Measurements from ENCODE around the gene CTNNA3.
"Not testable (repeated sequence)": the region's sequence is repeated elsewhere in the genome, so short reads cannot be mapped to it uniquely, and the experiment has no call there.

The CTNNA3 gene

DNA sequence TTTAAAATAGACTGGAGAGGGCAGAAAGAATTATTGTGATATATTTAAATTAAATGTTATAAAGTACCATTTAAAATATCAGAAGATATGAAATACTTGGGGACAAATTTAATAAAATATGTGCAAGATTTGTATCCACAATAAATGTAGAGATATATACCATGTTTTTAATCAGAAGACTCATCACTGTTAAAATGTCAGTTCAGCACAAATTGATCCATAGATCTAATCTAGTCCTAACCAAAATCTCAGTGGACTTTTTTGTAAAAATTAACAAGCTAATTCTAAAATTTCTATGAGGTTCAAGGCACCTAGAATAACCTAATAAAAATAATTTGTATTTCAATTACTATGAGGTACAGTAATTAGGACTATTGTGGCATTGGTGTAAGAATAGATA, 96.4 kb downstream of the CTNNA3 start:
- no peak for FAIRE-seq

DNA sequence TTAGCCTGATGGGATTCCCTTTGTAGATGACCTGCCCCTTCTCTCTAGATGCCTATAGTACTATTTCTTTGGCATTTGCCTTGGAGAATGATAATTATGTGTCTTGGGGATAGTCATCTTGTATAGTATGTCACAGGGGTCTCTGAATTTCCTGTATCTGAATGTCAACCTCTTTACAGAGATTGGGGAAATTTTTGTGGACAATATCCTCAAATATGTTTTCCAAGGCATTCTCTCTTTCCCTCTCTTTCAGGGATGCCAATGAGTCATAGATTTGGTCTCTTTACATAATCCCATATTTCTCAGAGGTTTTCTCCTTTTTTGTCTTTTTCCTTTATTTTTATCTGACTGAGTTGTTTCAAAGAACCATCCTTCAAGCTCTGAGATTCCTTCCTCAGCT, 99.4 kb downstream of the CTNNA3 start:
- FAIRE-seq: no peak

DNA sequence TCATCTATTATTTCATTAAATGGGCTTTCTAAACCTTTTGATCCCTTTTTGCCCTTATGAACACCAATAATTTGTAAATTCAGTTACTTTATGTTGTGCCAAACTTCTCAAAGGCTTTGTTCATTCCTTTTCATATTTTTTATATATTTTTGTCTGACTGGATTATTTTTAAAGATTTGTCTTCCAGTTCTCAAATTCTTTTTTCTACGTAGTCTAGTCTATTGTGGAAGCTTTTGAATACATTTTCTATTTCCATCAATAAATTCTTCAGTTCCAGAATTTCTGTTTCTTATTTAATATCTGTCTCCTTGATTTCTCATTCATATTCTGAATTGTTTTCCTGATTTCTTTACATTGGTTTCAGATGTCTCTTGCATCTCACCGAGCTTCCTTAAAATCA, 108.2 kb downstream of the CTNNA3 start:
- no peak for FAIRE-seq

DNA sequence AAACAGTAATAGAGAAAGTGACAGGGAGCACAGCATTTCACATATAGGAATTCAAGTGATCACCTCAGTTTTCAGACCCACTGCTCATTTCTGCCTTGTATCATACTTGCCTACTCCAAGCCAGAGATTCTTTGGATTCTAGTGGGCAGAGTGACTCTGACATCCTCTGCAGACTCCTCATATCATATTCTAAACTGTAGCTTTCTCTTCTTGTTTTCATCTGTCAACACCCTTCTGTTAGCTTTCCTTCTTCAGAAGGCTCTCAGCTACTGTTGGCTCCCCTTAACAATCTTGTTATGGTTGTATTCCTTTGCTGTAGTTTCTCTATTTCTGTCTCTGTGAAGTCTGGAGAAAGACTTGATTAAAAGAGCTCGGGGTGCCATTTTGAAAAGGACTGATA, 120.5 kb downstream of the CTNNA3 start:
- no peak for FAIRE-seq

DNA sequence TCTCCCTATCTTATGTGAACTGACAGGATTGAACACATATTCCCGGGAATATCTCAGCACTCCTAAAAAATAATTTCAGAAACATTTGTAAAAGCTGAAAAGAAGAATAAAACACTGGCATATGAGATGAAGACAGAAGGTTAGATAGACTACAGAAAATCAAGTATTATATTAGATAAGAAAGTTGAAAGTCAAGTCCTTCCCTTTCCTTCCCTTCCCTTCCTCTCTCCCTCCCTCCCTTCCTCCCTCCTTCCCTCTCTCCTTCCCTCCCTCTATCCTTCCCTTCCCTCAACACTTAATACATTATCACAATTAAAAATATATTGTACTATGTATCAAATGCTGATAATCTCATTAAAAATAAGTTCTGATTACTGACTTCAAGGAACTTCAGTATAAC, 122.5 kb downstream of the CTNNA3 start:
- no peak for FAIRE-seq

DNA sequence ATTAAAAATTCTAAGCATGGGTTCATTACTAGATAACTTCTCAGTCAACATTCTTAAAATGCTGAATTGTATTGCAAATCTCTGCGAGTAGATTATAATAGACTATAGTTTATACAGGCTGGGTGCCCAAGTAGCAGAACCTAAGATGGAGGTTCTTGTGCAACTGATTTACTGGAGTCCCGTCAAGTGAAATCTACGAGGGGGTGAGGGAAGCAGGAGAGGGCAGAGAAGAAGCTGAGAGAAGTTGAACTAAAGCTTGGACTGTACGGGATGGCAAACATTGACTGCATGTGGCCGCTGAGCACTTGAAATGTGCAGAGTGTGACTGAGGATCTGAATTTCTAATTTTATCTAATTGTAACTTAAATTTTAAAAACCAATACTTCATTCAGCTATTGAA, 124.5 kb downstream of the CTNNA3 start:
- FAIRE-seq: no peak

DNA sequence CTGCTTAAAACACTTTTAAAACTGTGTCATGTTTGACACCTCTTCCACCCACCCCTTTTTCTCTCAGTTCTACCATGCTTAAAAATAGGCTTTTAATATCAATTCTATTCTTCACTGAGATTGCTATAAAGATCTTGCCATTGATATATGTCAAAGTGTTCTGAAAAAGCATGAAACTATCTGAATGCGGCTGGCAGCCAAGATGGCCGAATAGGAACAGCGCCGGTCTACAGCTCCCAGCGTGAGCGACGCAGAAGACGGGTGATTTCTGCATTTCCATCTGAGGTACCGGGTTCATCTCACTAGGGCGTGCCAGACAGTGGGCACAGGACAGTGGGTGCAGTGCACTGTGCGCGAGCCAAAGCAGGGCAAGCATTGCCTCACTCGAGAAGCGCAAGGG, 137.7 kb downstream of the CTNNA3 start:
- not testable (repeated sequence) for FAIRE-seq

DNA sequence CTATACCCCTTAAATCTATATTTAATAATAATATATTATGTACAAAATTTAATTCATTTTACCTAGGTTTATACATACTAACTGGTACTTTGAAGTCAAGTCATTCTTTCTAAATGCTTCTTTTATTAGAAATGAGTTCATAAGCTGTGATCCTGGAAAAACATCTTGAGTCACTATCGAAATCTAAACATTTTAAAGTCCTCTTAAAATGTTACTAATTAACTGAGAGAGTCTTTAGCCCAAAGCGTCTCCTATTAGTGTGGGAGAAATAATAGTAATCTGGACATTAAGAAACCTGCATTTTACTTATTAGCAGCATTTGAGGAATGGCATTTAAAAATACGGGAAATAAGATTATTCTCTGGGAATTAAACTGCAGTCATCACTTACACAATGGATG, 142.7 kb downstream of the CTNNA3 start:
- FAIRE-seq: no peak

DNA sequence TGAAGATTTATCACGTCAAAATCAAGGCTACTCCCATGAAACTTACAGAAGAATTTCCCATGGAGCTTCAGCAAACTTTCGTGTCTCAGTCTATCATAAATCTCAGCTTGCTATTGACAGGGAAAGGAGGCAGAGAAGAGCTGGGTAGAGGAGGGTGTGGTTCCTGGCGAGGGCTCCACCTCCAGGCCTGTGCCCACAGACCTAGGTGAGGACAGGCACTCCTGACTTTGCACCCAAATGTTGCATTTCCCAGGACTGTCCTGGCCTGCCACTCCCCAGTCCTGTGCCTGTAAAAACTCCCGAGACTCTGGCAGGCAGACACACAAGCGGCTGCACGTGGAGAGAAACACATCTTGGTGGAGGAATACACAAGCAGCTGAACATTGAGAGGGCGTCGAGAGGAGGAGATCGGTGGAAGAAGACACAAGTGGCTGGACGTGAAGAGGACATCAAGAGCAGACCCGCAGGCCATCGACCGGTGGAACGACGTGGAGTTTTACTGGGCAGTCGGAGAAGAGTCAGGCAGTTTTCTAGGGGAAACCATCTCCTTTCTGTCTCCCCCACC, 145.1 kb downstream of the CTNNA3 start:
- no peak for FAIRE-seq

DNA sequence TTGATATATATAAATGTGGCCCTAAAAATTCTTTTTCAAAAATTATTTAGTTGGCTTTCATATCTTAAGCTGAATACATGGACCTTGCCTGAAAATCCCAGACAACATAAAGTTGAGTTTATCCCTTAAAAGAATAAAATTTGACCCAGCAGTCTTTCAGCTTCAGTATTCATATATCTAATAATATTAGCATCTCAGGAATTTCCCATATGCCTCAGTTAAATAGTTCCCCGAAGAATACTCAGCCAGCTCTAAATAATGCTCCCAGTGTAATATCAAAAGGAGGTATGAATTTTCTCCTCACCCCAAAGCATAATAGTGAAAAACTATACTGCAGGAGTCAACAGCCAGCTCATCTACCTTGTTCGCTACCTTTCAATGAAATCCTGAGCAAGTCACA, 145.9 kb downstream of the CTNNA3 start:
- no peak for FAIRE-seq

DNA sequence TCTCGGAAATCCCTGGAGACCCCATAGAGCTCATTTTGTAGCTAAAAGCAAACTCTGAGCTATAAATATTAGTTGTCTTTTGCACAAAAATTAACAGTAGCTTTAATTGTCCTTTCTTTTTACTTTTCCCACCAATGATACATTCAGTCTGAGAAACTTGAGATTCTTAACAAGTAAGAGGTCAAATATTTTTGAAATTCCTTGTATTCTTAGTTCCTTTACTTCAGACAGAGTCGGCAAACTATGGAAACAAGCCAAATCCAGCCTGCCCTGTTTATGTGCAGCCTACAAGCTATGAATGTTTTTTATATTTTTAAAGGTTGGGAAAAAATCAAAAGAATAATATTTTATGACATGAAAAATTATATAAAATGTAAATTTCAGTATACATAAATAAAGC, 146.6 kb downstream of the CTNNA3 start:
- no peak for FAIRE-seq

DNA sequence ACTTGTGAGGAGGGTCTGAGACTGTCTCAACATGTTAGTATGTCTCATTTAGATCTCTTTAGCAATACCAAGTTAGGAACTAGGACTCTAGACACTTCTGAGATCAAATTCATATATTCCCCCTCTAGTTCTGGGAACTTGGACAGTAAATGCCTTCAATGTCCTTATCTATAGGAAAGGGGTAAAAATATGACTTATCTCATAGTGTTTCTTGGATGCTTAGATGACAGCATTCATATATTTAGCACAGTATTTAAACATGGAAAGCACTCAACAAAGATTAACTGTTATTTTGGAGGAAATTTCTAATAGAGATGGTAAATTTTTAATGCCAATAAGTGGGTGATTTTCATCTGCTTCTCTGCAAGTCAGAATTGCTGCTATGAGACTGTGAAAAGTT, 154.6 kb downstream of the CTNNA3 start:
- FAIRE-seq: no peak

DNA sequence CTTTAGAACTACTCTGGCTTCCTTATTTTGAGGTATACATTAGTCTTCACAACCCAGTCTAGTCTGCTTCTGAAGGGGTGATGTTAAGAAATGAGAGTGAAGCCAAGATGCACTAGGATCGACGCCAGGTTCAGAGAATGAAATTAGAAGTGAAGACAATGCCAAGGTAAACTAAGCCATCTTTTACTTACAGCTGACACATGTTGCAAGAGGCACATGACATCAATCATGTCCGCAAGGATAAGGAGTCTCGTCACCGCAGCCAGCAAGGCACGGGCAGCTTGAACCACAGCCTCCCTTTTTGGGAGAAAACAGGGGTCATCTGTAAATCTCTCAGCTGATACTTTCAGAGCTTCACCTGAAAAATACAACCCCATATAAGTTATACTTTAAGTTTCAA, 156.7 kb downstream of the CTNNA3 start:
- no peak for FAIRE-seq

DNA sequence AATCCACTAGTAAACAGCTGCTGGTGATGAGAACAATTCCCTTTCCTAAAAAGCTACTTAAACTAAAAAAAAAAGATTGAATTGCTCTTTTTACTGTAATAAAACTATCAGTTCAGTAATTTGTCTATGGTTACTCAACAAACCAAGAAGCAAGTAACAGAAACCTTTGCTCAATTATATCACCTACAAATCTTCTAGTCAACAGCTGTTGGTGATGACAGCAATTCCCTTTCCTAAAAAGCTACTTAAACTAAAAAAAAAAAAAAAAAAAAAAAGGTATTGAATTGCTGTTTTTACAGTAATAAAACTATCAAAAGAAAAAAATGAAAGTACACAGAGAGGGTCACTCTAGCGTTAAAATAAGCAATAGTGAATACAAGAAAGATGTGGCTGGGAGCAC, 158.1 kb downstream of the CTNNA3 start:
- FAIRE-seq: no peak

DNA sequence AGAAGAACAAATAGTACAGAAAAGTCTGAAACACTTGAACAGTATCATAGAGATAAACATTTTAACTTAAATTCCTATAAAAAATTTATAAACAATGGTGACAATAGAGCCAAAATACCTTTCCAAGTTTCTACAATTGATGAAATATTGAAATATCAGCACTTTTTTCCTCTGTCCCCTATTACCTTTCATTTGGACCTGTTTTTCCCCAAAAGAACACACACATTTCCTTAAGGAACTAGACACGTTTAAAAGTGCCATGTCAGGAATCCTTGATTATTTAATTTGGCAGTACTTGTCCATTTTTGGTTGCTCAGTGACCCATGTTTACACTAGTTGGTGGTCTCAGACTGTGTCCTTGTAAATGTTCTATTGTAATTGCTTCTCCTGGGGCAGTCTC, 162.6 kb downstream of the CTNNA3 start:
- FAIRE-seq: no peak

DNA sequence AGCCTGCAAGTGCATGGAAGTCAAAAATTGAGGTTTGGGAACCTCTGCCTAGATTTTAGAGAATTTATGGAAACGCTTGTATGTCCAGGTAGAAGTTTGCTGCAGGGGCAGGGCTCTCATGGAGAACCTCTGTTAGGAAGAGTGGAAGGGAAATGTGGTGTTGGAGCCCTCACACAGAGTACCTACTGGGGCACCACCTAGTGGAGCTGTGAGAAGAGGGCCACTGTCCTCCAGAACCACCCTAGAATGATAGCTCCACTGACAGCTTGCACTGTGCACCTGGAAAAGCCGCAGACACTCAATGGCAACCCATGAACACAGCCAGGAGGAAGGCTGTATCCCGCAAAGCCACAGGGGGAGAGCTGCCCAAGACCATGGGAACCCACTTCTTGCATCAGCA, 165.0 kb downstream of the CTNNA3 start:
- not testable (repeated sequence) for FAIRE-seq

DNA sequence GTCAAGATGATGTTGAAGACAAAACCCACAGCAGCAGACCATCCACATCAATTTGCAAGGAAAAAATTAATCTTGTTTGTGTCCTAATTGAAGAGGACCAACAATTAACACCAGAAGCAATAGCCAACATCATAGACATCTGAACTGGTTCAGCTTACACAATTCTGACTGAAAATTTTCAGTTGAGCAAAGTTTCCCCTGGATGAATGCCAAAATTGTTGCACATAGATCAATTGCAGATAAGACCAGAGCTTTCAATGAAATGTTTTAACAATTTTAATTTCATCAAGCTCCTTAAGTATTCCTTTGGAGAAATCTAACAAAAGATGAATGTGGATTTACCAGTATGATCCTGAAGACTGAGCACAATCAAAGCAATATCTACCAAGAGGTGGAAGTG, 168.6 kb downstream of the CTNNA3 start:
- FAIRE-seq: no peak

DNA sequence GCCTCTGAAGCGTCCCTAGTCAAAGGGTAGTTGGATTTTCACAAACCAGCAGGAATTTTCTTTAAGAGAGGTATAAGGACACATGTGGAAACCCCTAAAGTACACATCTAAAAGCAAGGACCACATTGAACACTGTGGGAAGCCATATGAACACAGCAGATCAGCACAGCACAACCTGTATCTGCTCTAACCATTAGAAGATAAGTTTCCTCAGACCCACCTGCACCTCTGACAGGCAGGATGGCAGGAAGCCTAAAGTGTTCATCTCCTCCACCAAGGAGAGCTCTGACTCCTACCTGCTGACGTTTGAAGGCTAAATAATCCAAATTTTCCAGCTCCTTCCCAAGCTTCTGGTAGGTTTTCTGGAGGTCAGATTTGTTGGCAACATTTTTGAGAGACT, 174.4 kb downstream of the CTNNA3 start:
- no peak for FAIRE-seq

DNA sequence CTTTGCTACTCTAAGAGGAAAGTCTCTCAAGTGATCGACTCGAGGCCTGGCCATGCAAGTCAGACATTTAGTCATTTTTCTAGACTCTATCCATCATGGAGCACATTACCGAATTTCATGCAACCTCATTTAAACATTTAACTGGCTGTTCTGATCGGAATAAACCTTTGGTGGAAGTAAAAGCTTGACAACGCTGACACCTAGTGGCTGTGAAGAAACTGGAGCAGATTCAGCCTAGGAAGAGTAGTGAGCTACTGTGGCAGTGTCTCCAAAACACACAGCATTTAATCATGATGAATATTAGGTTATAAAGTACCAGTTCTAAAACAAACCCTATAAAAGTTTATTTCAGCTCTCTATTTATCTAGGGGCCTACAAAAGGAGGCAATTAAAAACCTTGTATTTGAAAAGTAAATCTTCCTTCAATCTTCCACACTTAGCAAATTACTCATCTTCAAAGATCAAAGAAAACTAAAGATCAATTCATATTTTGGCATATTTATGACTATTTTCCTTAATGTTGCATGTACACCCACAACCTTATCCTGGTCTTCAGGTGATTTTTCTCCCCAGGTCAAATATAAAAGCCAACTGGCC, 175.0 kb downstream of the CTNNA3 start:
- no peak for FAIRE-seq

DNA sequence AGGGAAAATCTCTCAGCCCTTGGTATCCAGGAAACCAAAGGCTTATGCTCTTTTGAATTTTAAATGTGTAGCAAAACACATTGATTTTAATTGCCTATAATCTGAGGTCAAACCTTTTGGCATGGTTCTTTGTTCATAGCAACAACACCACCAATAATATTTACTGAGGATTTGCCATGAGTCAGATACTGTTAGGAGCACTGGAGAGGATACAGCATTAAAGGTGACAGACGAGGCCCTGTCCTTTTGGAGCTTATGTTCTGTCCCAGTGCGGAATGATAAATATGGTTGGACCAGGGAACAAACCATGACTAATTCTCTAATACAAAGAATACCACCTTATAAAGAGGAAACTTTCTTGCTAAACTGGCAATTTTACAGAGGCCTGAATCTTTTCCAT, 176.6 kb downstream of the CTNNA3 start:
- FAIRE-seq: no peak

DNA sequence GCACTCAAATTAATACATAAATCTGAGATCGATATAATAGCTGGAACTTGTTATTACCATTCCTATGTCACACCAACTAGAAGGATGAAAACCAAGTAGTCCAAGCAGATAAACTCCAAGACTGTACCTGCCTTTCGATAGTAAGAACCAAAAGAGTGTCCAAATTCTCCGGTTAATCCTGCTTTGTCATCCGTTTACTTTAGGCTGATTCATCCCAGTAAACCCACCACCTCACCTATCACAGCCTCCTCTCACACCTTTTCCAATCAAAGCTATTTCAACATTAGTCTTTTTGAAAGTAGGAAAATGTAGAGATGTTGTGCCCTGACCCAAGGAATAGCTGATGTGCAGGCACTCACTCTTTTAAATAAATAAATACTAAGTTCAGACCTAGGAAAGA, 177.2 kb downstream of the CTNNA3 start:
- no peak for FAIRE-seq

DNA sequence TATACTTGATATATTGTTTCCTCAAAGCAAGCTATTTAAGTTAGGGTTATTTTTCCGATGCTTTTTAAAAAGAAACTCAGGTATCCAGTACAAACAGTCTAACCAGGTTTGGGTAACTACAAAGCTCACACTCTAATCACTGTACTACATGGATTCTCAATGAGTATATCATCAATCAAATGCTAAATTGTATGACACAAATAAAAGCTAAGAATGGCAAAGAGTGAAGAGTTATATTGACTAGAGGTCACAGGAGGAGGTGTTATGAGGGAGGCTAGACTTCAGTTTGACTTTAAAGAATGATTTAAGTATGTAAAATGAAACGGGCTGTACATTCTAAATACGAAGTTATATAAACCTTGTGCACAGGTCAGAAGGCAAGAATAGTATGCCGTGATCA, 178.0 kb downstream of the CTNNA3 start:
- no peak for FAIRE-seq

DNA sequence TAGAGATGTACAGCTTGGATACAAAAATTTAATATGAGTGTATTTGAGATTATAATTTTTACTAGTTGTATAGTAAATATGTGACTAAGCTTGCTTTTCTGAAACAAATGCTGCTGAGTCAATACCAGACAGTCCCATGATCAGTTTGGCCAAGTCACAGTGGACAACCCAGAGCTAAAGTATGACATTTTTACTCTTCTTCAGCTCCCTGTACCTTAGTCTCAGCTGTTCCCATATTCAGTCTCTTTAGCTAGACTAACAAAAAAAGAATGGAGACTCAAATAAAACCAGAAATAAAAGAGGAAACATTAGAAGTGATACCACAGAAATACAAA, 189.3 kb downstream of the CTNNA3 start:
- FAIRE-seq: no peak

DNA sequence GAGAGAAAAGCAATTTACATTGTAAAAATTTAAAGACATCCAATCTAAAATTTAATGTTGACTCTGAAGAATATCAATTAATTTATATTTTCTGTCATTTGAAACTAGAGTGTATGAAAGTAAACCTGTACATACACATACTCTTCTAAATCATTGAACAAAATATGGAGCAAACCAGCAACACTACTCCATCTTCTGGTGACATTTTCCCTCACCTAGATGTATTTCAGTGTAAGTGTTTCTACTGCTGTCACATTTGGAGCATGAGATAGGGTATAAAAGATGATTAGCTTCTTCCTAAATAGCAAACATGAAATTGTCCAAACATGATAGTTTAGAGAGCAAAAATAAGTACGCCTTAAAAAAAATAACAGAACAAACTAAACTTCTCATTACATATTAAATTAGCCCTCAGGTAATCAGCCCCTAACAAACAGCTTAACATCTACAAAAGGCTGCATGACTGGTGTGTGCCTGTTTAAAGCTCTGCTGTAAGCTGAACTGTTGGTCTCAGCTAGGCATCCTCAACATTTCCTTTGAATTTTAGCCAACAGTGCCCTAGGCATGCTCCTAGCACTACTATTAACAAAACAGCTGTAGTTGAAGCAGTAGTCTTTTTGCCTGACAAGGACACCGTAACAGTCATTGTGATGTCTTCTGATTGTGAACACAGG, 189.8 kb downstream of the CTNNA3 start:
- FAIRE-seq: no peak
